ENCODE results near the gene ARPC5.

GRCh38 chr1:183634429-183635065 is 1.0 kb downstream of the ARPC5 start:
- TF ChIP-seq CTCF (IDR thresholded peaks at IDR 0.05), result no peak
- no peak for TF ChIP-seq EZH2 (IDR thresholded peaks at IDR 0.05; ENCODE audit: borderline replicate concordance, insufficient read depth, low read depth, low read length, poor library complexity, severe bottlenecking)
